ENCODE measurements around the gene LIN7B.

- no peak for TF ChIP-seq ZNF274 (IDR thresholded peaks at IDR 0.05; ENCODE audit: low read depth, low read length)
- TF ChIP-seq YY1 (IDR thresholded peaks at IDR 0.05; ENCODE audit: insufficient read depth, insufficient read length) = no peak
Observed at GRCh38 chr19:49085868-49086232, 28.3 kb upstream of the LIN7B start.

Data from NT2/D1 (cell line).